GM23338 (cell line): ENCODE measurements around the gene SLC8A1. TPM values are rescaled to one million over a fixed set of nuclear protein-coding genes. Genes with fewer than 3 reads are reported as not detected.

Experiments used
- ATAC-seq: fragments of 200-7000 bp; cut with Tn5 transposase; 3 replicates; pipeline ENCODE4 v1.9.1; 2020
- DNase-seq: peaks from one replicate; pipeline ENCODE4 v3.0.0-alpha.2; 2015; ENCODE audit warnings: low spot score
- H2AFZ ChIP-seq: fragments of 200-600 bp; sonication (generic); 2 replicates; pipeline ENCODE4 v1.8.0; 2016; ENCODE audit warnings: antibody characterized with exemption, mild to moderate bottlenecking, moderate library complexity
- H3F3A ChIP-seq: fragments of 200-600 bp; sonication (generic); replicated peaks from 2 replicates; pipeline ENCODE4 v1.8.0; 2017; ENCODE audit warnings: antibody characterized with exemption, mixed run types, low read depth
- H3K27ac ChIP-seq: fragments of 200-600 bp; sonication (generic); 2 replicates; pipeline ENCODE4 v1.6.1; 2016; ENCODE audit warnings: low read depth
- H3K27me3 ChIP-seq: fragments of 200-600 bp; sonication (generic); 2 replicates; pipeline ENCODE4 v1.8.0; 2016; ENCODE audit warnings: mild to moderate bottlenecking, mixed run types, moderate library complexity; ENCODE audit not compliant: insufficient read depth
- H3K36me3 ChIP-seq: fragments of 200-600 bp; sonication (generic); 2 replicates; pipeline ENCODE4 v1.8.0; 2016; ENCODE audit warnings: mild to moderate bottlenecking; ENCODE audit not compliant: insufficient read depth
- H3K4me1 ChIP-seq: fragments of 200-600 bp; sonication (generic); 2 replicates; pipeline ENCODE4 v1.8.0; 2016; ENCODE audit warnings: mild to moderate bottlenecking, moderate library complexity; ENCODE audit not compliant: insufficient read depth
- H3K4me2 ChIP-seq: fragments of 200-600 bp; sonication (generic); 2 replicates; pipeline ENCODE4 v1.7.1; 2017; ENCODE audit warnings: mixed run types
- H3K4me3 ChIP-seq: fragments of 200-600 bp; sonication (generic); 2 replicates; pipeline ENCODE4 v1.6.1; 2016; ENCODE audit warnings: mixed run types
- H3K79me2 ChIP-seq: fragments of 200-600 bp; sonication (generic); replicated peaks from 2 replicates; pipeline ENCODE4 v1.8.0; 2017; ENCODE audit warnings: mild to moderate bottlenecking; ENCODE audit not compliant: insufficient read depth
- H3K9me2 ChIP-seq: fragments of 200-600 bp; sonication (generic); 2 replicates; pipeline ENCODE4 v1.8.0; 2017; ENCODE audit not compliant: insufficient read depth
- H4K20me1 ChIP-seq: fragments of 200-600 bp; sonication (generic); replicated peaks from 2 replicates; pipeline ENCODE4 v1.8.0; 2017; ENCODE audit warnings: mild to moderate bottlenecking; ENCODE audit not compliant: insufficient read depth
- H3K27ac Mint-ChIP-seq: 2 replicates; pipeline ENCODE4 v1.8.0; 2020; ENCODE audit warnings: inconsistent platforms, mild to moderate bottlenecking, moderate library complexity, mixed read lengths
- H3K27me3 Mint-ChIP-seq: 3 replicates; pipeline ENCODE4 v1.8.0; 2022; ENCODE audit warnings: low read depth, mild to moderate bottlenecking, moderate library complexity, mixed read lengths, inconsistent platforms; ENCODE audit not compliant: insufficient read depth, poor library complexity
- H3K36me3 Mint-ChIP-seq: 3 replicates; pipeline ENCODE4 v1.8.0; 2021; ENCODE audit warnings: low read depth, mild to moderate bottlenecking, inconsistent platforms, moderate library complexity, mixed read lengths
- H3K4me1 Mint-ChIP-seq: 3 replicates; pipeline ENCODE4 v1.8.0; 2020; ENCODE audit warnings: mild to moderate bottlenecking, inconsistent platforms, mixed read lengths
- H3K4me3 Mint-ChIP-seq: 3 replicates; pipeline ENCODE4 v1.8.0; 2021; ENCODE audit warnings: moderate library complexity, mild to moderate bottlenecking, inconsistent platforms, mixed read lengths
- H3K9me3 Mint-ChIP-seq: 3 replicates; pipeline ENCODE4 v1.8.0; 2020; ENCODE audit warnings: moderate library complexity, mild to moderate bottlenecking, inconsistent platforms, mixed read lengths
- CREB1 ChIP-seq: fragments of 250-450 bp; sonication (Bioruptor Pico); IDR thresholded peaks from 2 replicates; pipeline ENCODE4 v1.5.0; 2020; ENCODE audit warnings: low read depth, mild to moderate bottlenecking, moderate library complexity
- ETS1 ChIP-seq: IDR thresholded peaks from 2 replicates; pipeline ENCODE4 v1.6.1; 2016; ENCODE audit warnings: antibody characterized with exemption
- EZH2 ChIP-seq: fragments of 200-600 bp; sonication (generic); IDR thresholded peaks from one replicate; pipeline ENCODE4 v1.8.0; 2017; ENCODE audit warnings: antibody characterized with exemption, mild to moderate bottlenecking, low read depth; ENCODE audit not compliant: unreplicated experiment
- EZH2phosphoT487 ChIP-seq: fragments of 200-600 bp; sonication (generic); IDR thresholded peaks from one replicate; pipeline ENCODE4 v1.8.1; 2018; ENCODE audit warnings: antibody characterized with exemption; ENCODE audit not compliant: unreplicated experiment
- JUNB ChIP-seq: IDR thresholded peaks from one replicate; pipeline ENCODE4 v1.6.1; 2016; ENCODE audit warnings: antibody characterized with exemption; ENCODE audit not compliant: unreplicated experiment
- NANOG ChIP-seq: IDR thresholded peaks from 2 replicates; pipeline ENCODE4 v1.6.1; 2016; ENCODE audit warnings: antibody characterized with exemption, borderline replicate concordance
- POLR2AphosphoS5 ChIP-seq: IDR thresholded peaks from 2 replicates; pipeline ENCODE4 v1.6.1; 2016; ENCODE audit warnings: antibody characterized with exemption, low read depth
- REST ChIP-seq: IDR thresholded peaks from one replicate; pipeline ENCODE4 v1.6.1; 2018; ENCODE audit warnings: antibody characterized with exemption; ENCODE audit not compliant: unreplicated experiment
- STAT1 ChIP-seq: IDR thresholded peaks from one replicate; pipeline ENCODE4 v1.6.1; 2016; ENCODE audit warnings: antibody characterized with exemption; ENCODE audit not compliant: unreplicated experiment
- ZNF114 ChIP-seq: fragments of 250-450 bp; sonication (Bioruptor Pico); IDR thresholded peaks from 2 replicates; pipeline ENCODE4 v1.5.0; 2020; ENCODE audit warnings: mild to moderate bottlenecking, moderate library complexity
- ZNF331 ChIP-seq: fragments of 250-450 bp; sonication (Bioruptor Pico); IDR thresholded peaks from 2 replicates; pipeline ENCODE4 v1.5.0; 2020; ENCODE audit warnings: low read depth, mild to moderate bottlenecking, moderate library complexity
- ZNF462 ChIP-seq: fragments of 250-450 bp; sonication (Bioruptor Pico); IDR thresholded peaks from 2 replicates; pipeline ENCODE4 v1.5.0; 2020; ENCODE audit warnings: mild to moderate bottlenecking, moderate library complexity
- polyA plus RNA-seq: library from polyadenylated mRNA; unstranded; fragments of >200 nt; fragmentation: Nextera tagmentation; extraction: Ambion mirVana; gene quantifications from 2 replicates; pipeline ENCODE4 v1.2.1, GENCODE V29; 2016
- total RNA-seq: library from RNA; depleted of rRNA; stranded (reverse); fragments of >200 nt; shearing (Covaris generic); gene quantifications from 2 replicates; pipeline ENCODE4 v1.2.3, GENCODE V29; 2014
- TF ChIP-seq, protein P1 (sequence below), 2 experiments: fragments of 200-600 bp in 1 of 2; sonication (generic) in 1 of 2; conservative IDR thresholded peaks; 2 replicates each; pipeline versions ENCODE4 v1.5.1 to v1.6.1; 2016 to 2017; ENCODE audit warnings: antibody characterized with exemption in 2 of 2, low read depth in 2 of 2, mild to moderate bottlenecking in 2 of 2, moderate library complexity in 1 of 2

Gene SLC8A1
- total and polyA plus RNA-seq, 2 experiments from 2014 or later = 2.5 to 3.3 TPM

- H3K27me3 ChIP-seq = no peaks in the 10 kb centered on the region
- H2AFZ ChIP-seq = no peak overlapping the region
- Mint-ChIP-seq H3K36me3 (no peaks in the 10 kb centered on the region), H3K27ac (no peak overlapping the region), H3K27me3 (peaks cover 1% of the 10 kb centered on the region), H3K4me1 (no peaks in the 10 kb centered on the region), H3K4me3 (no peak overlapping the region), H3K9me3 (no peaks in the 10 kb centered on the region)
- TF ChIP-seq ZNF462 (CRISPR knock-in tag) (no peak), CREB1 (CRISPR knock-in tag) (no peak), POLR2AphosphoS5 (no peak), JUNB (no peak), ZNF331 (CRISPR knock-in tag) (no peak), EZH2phosphoT487 (no peak), ZNF114 (CRISPR knock-in tag) (no peak), EZH2 (no peak), REST (no peak), NANOG (no peak), ETS1 (no peak), STAT1 (no peak)
- TF ChIP-seq, protein P1, sequence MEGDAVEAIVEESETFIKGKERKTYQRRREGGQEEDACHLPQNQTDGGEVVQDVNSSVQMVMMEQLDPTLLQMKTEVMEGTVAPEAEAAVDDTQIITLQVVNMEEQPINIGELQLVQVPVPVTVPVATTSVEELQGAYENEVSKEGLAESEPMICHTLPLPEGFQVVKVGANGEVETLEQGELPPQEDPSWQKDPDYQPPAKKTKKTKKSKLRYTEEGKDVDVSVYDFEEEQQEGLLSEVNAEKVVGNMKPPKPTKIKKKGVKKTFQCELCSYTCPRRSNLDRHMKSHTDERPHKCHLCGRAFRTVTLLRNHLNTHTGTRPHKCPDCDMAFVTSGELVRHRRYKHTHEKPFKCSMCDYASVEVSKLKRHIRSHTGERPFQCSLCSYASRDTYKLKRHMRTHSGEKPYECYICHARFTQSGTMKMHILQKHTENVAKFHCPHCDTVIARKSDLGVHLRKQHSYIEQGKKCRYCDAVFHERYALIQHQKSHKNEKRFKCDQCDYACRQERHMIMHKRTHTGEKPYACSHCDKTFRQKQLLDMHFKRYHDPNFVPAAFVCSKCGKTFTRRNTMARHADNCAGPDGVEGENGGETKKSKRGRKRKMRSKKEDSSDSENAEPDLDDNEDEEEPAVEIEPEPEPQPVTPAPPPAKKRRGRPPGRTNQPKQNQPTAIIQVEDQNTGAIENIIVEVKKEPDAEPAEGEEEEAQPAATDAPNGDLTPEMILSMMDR (conservative IDR thresholded peaks at IDR 0.05; ENCODE audit: low read depth in 2 of 2) = no peak
- DNase-seq (no peak), ATAC-seq (no peak)
- H3K9me2 ChIP-seq = peaks cover 8% of the 10 kb centered on the region
- no peaks in the 10 kb centered on the region for H3F3A ChIP-seq
- H3K79me2 ChIP-seq = no peaks in the 10 kb centered on the region
- no peaks in the 10 kb centered on the region for H4K20me1 ChIP-seq
- H3K27ac ChIP-seq = no peak overlapping the region
- no peak overlapping the region for H3K4me3 ChIP-seq
- H3K36me3 ChIP-seq = no peaks in the 10 kb centered on the region
- H3K4me1 ChIP-seq = no peaks in the 10 kb centered on the region
- no peak overlapping the region for H3K4me2 ChIP-seq
These were observed 283.3 kb downstream of the SLC8A1 start for GRCh38 chr2:40168546-40168945.
